Brain pericyte (primary cell): ENCODE results near the gene DGLUCY.
"Not testable (repeated sequence)": the region's sequence is repeated elsewhere in the genome, so short reads cannot be mapped to it uniquely, and the experiment has no call there.

Source experiments
- DNase-seq: peaks from one replicate; pipeline ENCODE4 v3.0.0-alpha.2; 2012; ENCODE audit warnings: low read depth, low spot score

Gene DGLUCY

DNA sequence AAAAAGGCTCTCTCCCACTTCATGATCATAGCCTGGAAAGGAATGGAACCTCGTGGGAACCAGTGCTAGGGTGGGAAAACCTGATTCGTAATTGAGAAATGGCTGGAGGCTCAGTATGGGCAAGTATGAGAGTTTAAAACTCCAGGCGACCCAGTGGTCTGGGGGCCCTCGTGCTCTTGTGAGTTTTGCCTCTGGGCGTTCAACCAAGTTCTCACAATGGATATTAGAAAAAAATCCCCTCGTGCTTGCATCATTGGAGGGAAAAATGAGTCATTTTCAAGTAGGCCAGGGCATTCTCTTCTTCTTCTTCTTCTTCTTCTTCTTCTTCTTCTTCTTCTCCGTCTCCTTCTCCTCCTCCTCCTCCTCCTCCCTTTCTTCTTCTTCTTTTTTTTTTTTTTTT, 91.6 kb downstream of the DGLUCY start:
- DNase-seq, result no peak

DNA sequence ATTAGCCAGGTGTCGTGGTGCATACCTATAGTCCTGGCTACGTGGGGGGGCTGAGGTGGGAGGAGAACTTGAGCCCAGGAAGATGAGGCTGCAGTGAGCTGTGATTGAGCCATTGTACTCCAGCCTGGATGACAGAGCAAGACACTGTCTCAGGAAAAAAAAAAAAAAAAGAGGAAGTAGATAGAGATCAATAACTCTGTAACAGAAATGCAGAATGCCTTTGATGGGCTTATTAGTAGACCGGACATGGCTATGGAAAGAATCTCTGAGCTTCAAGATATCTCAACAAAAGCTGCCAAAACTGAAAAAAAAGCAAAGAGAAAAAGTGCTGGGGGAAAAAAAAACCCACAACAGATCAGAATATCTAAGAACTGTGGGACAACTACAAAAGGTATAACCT, 93.1 kb downstream of the DGLUCY start:
- no peak for DNase-seq

DNA sequence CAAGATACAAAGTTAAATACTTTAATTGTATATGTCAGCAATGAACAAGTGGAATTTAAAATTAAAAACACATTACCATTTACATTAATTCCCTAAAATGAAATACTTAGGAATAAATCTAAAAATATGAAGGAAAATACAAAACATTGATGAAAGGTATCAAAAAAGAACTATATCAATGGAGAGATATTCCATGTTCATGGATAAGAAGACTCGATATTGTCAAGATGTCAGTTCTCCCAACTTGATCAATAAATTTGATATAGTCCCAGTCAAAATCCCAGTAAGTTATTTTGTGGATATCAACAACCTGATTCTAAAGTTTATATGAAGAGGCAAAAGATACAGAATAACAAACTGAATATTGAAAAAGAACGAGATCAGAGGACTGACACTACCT, 97.1 kb downstream of the DGLUCY start:
- no peak for DNase-seq

DNA sequence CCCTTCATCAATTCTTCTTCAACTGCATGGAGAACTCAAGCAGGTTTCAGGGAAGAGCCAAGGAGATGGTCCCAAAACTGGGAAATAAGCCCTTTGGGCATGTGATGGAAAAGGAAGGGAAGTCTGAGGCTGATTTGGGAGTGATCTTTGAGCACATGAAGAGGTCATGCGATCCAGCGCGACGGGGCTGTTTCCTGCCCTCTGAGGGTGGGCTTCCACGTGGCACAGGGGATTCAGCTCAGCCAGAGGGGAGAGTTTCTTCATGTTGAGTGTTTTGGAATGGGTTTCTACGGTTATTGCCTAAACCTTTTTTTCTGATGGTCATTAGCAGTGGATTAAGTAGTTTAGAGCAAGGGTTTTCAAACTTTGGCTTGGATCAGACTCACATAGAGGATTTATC, 100.4 kb downstream of the DGLUCY start:
- no peak for DNase-seq

DNA sequence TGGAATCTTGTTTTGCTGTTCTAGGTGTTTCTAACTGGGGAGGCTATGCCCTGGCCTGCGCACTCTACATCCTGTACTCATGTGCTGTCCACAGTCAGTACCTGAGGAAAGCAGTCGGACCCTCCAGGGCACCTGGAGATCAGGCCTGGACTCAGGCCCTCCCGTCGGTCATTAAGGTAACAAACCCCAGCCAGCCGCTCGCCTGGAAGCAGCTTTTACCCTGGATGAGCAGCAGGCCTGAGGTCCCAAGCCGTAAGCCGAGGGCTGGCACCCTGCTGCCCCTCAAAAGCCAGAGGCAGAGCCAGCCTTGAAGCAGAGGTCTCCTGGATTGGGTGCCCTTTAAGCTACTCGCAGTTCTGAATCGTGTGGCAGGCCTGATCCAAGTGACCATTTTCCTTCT, 101.5 kb downstream of the DGLUCY start:
- DNase-seq, result no peak

DNA sequence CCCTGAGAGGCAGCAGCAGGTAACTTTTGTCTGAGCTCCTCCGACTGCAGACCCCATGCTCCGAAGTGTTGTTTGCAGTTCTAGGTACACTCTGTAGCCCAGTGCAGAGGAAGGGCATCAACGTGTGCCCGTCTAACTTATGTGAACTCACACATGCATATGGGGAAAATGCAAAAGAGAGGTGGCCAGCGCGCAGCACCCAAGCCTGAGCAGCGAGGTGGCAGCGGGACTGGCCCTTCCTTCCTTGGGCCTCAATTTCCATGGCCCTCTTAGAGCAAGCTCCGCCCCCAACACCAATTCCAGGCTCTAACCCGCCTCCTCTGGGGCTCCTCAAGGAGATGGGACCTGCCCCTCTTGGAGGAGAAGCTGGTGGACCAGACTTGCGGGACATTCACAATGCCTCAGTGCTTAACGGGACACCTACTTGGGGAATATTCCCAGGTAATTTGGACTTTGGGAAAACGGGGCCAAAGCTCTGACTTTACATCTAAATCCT, 102.9 kb downstream of the DGLUCY start:
- DNase-seq, result no peak

DNA sequence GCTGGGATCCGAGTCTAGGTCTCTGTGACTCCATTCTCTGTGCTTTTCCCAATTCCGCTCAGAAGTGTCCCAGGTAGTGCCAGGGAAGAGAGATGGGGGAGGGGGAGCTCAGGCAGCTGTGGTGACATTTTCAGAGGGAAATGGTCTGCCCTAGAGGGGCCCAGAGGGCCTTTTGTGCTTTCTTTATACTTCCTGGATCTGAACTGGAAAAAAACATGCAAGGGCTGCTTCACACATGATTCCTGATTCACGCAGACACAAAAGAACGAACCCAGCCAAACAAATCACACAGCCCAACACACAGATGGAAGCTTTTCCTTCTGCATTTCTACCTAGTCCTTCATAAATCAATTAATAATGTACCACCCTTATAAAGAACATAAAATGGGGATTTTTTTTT, 104.1 kb downstream of the DGLUCY start:
- DNase-seq, result no peak

DNA sequence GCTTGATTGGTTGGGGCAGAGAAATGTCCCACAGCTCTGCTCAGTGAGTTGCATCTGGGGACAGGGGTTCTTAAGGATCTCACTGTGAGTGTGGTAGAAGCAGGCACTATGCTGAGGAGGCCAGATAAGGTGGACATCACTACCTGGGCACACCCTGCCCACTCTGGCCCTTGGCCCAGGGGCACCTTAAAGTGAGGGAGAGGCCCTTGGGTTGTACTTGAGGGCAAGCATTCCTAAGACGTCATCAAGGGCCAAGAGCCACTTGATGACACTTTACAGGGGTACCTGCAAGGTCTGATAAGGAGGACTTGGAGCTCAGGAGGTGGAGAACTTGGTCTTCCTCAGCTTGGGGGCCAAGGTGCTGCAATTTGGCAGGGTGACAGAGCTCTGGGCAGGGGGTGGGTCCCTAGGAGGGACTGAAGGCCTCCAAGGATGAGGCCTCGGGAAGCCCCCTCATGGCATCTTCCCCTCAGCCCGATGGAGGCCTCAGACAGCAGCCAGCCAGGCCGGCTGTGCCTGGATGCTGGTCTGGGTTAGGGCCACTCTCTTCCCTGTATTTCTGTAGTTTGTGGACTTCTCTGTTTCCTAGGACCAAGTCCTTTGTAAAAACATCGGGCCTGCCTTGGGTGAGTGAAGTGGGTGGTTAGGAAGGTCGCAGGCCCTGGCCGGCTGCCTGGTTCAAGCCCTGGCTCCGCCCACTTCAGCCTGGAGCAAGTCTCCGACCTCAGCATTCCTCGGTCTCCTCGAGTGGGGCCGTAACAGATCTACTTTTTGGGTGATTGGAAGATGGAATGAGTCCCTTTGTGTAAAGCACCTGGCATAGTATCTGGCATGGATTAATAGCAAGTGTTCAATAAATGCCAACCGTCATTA, 105.9 kb downstream of the DGLUCY start:
- DNase-seq, result no peak

DNA sequence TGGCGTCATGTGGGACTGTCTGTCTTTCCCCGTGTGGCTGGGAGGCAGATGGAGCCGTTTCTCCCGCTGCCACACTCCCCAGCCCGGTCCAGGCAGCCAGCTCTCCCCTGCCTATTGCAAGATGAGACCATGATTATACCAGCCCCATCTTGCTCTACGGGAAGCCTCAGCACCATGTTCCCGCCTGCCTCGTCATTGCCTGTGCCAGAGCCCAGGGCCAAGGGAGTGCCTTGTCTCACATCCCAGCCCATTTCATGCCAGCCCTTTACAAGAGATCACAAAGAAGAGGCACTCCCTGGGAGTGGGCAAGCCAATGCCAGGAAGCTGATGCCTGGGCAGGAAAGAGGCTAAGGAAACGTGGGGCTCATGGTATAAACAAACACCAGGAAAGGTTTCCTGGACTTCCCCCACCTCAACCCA, 106.7 kb downstream of the DGLUCY start:
- no peak for DNase-seq

DNA sequence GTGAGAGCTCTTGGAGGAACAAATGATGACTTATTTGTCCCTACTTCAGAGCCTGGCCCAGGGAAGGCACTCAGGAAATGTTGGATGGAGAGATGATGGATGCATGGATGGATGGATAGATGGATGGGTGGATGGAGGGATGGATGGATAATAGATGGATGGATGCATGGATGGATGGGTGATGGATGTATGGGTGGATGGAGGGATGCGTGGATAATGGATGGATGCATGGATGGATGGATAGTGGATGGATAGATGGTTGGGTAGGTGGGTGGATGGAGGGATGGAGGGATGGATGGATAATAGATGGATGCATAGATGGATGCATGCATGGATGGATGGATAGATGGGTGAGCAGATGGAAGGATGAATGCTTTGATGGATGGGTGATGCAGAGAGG, 107.4 kb downstream of the DGLUCY start:
- DNase-seq, result no peak

DNA sequence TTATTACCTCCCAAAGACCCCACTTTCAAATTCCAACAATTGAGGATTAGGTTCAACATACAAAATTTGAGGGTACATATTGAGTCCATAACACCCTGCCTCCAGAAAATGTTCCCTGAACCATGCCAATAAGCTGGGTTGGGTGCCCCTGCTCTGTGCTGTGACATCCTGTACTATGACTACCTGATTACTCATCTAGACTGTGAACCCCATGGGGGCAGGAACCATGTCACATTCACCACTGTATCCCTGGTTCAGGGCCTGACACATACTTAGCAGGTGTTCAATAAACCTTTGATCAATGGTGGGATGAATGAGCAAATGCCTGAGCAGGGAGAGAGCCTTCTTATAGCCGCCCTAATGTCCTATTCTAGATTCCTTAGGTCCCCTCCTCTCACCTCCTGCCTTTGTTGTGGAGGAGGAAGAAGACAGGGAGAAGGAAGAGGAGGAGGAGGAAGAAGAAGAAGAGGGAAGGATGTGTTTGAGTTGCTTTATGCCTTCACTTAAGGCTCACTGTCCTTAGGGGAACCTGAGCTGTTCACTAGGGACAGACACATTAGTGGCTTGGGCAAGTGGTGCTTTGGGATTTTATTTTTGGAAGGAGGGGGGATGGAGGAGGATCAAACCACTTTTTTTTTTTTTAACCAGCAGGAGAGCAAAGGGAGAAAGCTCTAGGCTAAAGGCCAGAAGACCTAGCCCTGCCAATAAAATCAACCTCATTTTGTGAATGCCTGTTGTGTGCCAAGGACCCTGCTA, 109.3 kb downstream of the DGLUCY start:
- DNase-seq, result no peak

DNA sequence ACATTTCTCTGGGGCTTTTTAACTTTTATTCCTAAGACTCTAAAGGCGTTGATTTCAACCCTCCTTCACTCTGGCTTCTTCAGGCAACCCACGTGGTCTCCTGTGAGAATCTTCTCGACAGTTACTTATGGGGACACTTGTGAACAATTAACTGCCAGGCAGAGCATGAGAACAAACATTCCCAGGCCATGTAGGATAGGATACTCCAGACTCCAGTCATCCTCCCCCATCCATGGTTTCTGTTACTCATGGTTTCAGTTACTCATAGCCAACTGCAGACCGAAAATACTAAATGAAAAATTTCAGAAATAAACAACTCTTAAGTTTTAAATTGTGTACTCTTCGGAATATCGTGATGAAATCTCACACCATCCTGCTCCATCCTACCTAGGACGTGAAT, 111.2 kb downstream of the DGLUCY start:
- no peak for DNase-seq

DNA sequence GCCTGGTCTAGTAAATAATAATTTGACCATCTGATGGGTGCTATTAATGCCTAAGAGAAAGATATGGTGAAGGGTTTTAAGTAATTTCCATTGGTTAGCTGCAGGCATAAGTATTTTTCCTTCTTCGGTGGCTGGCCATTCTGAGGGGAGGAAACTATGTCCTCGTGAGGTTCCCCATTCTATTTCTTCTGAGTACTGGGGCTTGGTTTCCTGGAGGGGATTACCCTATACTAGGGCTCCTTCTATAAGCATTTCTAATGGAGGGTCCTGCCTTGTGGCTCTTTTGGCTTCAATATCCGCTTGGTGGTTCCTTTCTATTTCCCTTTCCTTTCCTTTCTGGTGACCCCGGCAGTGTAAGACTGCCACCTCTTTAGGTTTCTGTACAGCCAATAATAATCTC, 112.5 kb downstream of the DGLUCY start:
- DNase-seq, result not testable (repeated sequence)

DNA sequence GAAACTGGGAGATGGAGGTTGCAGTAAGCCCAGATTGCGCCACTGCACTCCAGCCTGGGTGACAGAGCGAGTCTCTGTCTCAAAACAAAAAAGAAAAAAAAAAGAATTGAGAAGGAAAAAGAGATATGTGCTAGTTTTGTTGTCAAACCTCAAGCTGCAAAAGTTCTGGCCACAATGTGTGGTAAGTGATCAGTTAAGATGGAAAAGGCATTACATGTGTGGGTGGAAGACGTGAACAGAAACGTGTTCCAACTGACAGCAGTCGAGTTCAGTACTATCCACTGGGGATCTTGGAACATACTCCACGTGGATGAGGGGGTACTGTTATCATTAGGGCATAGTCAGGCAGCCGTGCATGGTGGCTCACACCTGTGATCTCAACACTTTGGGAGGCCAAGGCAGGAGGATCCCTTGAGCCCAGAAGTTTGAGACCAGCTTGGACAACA, 113.3 kb downstream of the DGLUCY start:
- DNase-seq, result no peak

DNA sequence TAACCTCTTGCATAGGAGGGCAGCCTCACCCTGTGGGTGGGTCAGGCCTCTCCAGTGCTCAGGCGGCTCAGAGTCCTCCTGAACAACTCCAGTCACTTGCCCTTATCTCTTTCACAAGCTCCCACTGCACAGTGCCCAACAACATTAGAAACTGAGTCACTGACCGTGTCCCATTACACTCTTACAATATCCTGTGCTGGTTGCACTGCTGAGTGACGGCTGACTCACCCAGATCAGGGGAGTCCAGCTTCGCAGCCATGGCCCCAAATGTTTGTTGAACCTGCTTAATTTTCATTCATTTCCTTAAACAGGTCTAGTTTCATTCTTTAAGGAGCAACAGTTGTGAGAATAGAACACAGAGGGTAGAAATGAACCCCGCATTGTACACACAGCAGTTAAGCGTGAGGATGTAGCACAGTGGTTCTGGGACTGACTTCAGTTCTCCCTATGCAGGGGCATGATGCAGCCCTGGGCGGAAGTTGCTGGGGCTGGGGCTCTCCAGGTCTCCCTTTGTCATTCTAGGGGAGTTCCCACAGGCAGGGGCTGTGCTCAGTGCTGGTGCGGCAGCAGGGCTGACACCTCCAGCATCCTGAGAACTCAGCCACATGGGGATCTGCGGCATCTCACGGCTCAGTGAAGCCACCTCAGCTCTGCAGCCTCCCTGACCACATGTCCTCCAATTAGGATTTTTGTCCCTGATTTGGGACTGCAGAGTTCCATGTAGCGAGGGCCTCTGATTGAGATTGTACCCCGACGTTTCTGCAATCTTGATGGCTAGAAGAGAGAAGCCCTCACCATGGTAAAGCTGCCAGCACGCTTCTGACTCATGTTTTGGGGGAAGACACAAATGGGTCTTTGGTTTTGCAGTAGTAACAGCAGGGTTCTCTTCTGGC, 114.5 kb downstream of the DGLUCY start:
- no peak for DNase-seq

DNA sequence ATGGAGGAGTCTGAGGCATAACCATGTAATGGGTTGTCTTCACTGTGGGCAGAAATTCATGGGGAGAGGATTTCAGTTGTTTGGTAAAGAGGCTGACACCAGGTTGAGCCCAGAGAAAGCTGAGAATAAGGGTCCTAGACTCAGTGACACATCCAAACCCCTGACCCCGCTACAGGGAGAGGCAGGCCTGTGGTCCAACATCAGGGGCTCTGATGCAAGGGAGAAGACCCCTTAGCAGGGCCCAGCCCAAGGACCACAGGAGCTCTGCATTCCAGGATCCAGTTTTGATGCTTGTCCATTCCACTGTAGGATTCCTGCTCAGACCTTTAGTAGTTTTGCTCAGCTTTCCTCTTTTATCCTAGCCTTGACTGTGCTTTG, 115.1 kb downstream of the DGLUCY start:
- DNase-seq, result no peak

DNA sequence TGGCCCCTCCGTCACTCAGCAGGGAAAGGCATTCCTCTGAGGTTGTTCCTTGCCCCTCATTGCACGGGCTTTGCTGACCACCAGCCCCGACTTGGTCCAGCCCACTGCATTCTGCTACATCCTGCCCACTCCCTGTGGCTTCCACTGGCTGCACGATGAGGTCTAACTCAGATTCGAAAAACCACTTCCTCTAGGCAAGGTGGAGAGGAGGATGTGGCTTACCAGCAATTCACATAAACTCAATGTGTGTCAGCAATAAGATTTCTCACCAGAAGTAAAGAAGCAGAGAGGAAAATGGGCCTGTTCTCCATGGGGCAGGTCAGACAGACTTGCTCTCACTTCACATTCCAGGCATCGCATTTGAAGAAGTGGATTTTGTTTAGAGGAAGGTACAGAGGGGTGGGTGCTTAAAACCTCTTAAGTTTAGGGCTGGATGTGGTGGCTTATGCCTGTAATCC, 115.9 kb downstream of the DGLUCY start:
- DNase-seq, result no peak

DNA sequence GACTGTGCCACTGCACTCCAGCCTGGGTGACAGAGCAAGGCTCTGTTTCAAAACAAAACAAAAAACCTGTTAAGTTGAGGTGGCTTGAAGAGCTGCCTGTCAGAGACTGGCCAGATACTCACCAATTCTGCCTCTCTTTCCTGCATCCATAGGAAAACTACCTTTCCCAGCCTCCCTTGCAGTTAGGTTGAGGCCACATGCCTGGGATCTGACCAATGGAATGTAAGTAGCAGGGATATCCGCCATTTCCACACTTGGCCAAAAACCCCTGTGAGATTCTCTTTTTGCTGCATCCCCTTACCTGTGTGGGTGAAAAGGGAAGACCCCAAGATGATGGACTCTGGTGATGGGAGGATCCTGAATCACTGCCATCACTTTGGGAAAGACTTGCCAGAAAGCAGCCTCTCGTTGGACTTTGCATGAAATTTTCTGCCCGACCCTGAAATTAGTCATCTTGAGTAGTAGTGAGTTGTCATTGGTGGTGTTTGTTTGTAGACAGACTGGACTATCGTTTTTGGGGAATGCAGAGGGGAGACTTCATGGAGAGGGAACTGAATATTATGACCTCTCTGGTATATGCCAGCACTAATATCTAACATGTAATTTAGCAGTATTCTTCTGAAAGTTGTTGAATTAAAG, 116.6 kb downstream of the DGLUCY start:
- no peak for DNase-seq

DNA sequence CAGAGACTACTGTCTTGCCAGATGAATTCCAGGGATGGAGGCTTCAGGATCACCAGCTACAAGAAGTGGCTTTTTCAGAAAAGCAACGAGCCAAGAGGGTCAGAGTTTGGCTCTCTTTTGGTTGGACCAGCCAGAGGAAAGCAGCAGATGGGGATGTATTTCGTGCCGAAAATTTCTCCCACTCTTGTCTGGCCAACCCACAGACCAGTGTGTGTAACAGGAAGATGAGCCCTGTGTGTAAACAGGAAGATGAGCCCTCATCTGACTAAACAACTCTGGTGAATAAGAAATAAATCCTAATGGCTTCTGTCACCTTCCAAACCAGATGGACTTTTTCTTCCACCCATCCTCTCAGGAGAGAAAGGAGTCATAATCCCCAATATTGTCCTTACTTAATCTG, 117.6 kb downstream of the DGLUCY start:
- no peak for DNase-seq

DNA sequence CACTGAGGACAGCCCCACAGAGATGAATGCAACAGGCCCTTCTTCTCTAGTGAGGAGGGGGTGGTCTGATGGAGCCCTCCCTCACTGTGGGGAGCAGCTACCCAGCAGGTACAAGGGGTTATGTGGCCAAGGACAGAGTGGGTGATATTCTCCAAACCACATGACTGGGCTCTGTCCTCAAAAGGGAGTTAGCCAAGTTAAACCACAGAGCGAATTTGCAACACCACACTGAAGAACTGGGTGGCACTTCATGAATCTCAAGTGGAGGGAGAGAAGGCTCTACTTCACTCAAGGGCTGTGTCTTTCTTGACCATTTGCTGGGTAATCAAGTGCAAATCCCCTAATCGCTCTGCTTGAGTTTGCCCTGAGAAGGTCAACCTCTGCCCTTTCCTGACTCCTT, 118.2 kb downstream of the DGLUCY start:
- no peak for DNase-seq

DNA sequence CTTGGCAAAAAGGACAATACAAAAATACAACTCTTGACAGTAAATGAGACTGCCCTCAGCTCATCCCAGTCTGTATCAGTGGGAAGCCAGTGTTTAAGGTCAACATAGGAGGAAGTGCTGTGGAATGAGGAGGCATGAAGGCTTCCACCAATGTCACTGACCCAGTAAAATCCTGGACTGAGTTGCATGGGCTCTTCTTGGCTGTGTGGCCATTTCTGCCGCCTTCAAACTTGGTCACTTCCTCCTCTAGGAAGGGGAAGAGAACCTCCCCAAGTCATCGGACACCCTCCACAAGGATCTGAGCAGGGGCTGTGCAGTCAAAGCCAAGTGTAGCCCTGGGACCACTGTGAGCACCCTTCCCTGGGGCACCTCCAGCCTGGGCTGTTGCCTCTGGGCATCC, 118.7 kb downstream of the DGLUCY start:
- no peak for DNase-seq
